ENCODE measurements around the gene GRB2. TPM values are rescaled to one million over a fixed set of nuclear protein-coding genes. Genes with fewer than 3 reads are reported as not detected.

The GRB2 gene
- total RNA-seq, 2 donors from 2014 or later: 88.3 to 95.7 TPM

DNA sequence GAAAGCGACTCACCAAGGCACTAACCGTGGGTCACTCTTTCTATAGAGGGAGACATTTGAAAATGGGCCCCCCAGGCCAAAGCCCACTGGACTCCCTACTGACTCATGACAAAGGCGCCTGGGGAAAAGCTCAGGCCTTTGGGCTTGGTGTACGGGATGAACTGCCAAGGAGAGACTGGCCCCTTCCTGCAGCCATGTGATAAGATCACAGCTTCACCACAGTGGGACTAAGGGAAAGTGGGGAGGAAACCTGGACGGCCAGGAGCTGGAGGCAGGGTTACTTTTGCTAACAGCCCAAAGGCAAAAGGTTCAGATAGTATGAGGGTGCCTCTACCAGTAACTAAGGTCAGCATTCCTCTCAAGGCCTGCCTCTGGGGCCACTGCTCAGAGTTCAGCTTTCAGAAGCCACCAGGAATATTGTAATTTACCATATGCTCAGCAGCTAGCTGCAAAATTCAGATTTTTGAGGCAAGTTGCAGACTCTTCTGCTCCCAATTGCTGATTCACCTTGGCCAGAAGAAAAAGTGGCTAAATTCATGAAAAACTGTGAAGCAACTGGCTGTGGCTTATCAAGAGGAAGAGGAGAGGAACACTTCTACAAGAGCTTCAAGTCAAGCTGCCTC lies 79.1 kb downstream of the GRB2 start:
- no peaks in the 10 kb centered on the region for H3K4me1 ChIP-seq (replicated peaks)
- H3K27ac ChIP-seq: no peak overlapping the region
- no peak for DNase-seq (ENCODE audit: low spot score)
- intact Hi-C loops (cut with DNase I): loop anchor here (10.0 kb wide), 1 partner anchor 188 kb away; the partner anchor contains the start of genes CASKIN2 and TSEN54
- H3K9me3 ChIP-seq: no peaks in the 10 kb centered on the region
- WGBS: 60% methylated on average over 5 of the region's 5 CpGs
- no peaks in the 10 kb centered on the region for H3K36me3 ChIP-seq
- H3K27me3 ChIP-seq (replicated peaks; ENCODE audit: insufficient read depth): no peaks in the 10 kb centered on the region
- TF ChIP-seq POLR2A (IDR thresholded peaks at IDR 0.05): no peak
- no peak for TF ChIP-seq POLR2AphosphoS5 (IDR thresholded peaks at IDR 0.05)
- TF ChIP-seq, protein P1, sequence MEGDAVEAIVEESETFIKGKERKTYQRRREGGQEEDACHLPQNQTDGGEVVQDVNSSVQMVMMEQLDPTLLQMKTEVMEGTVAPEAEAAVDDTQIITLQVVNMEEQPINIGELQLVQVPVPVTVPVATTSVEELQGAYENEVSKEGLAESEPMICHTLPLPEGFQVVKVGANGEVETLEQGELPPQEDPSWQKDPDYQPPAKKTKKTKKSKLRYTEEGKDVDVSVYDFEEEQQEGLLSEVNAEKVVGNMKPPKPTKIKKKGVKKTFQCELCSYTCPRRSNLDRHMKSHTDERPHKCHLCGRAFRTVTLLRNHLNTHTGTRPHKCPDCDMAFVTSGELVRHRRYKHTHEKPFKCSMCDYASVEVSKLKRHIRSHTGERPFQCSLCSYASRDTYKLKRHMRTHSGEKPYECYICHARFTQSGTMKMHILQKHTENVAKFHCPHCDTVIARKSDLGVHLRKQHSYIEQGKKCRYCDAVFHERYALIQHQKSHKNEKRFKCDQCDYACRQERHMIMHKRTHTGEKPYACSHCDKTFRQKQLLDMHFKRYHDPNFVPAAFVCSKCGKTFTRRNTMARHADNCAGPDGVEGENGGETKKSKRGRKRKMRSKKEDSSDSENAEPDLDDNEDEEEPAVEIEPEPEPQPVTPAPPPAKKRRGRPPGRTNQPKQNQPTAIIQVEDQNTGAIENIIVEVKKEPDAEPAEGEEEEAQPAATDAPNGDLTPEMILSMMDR (IDR thresholded peaks at IDR 0.05): no peak
- H3K4me3 ChIP-seq: no peak overlapping the region

DNA sequence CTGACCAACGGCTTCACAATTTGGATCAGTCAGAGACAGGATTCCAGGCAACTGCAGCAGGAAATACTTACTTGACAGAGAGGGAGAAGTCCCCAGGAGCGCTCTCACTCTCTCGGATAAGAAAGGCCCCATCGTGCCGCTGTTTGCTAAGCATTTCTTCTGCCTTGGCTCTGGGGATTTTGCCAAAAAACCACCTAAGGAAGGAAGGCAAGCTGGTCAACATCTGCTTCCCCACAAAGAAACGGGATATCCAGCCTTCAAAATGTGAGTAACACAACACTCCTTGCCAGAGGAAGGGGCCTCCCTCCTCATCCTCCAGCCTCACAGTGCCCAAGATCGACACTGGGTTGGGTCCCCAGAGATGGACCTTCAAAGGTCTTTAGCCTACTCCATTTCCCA lies 79.7 kb downstream of the GRB2 start:
- WGBS: 39% methylated on average over 7 of the region's 7 CpGs
- Histone ChIP-seq H3K36me3 (no peaks in the 10 kb centered on the region), H3K4me3 (no peak overlapping the region), H3K9me3 (no peaks in the 10 kb centered on the region), H3K27ac (no peak overlapping the region), H3K27me3 (replicated peaks; ENCODE audit: insufficient read depth) (no peaks in the 10 kb centered on the region), H3K4me1 (replicated peaks) (no peaks in the 10 kb centered on the region)
- TF ChIP-seq POLR2AphosphoS5 (IDR thresholded peaks at IDR 0.05) (no peak), POLR2A (IDR thresholded peaks at IDR 0.05) (no peak)
- TF ChIP-seq, protein P1 (IDR thresholded peaks at IDR 0.05): no peak
- DNase-seq (ENCODE audit: low spot score): no peak
- intact Hi-C loops (cut with DNase I): loop anchor here (10.0 kb wide), 1 partner anchor 189 kb away; the partner anchor contains the start of genes CASKIN2 and TSEN54

DNA sequence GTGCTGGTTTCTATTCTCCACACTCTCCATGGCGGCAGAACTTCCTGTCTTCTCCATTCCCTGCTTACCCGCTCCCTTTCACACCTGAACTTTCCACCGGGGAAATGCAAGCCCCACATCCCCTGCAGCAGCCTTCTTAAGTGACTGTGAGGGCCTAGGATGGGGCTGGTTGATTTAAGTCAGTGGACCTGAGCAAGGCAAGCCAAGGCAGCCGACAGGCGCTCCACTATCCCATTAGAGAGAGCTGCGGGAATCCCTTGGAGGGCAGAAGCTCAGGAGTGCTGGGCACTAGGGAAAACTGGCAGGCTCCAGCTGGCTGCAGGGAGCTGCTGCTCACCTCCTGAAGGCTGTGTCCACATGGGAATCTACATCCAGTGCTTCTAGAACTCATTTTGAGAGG lies 80.1 kb downstream of the GRB2 start:
- DNase-seq (ENCODE audit: low spot score): no peak
- TF ChIP-seq POLR2AphosphoS5 (IDR thresholded peaks at IDR 0.05) (no peak), POLR2A (IDR thresholded peaks at IDR 0.05) (no peak)
- TF ChIP-seq, protein P1 (IDR thresholded peaks at IDR 0.05): no peak
- H3K36me3 ChIP-seq: peaks cover 0 to 2% of the 10 kb centered on the region in 2 donors
- 82% methylated on average over 6 of the region's 6 CpGs for WGBS
- intact Hi-C loops (cut with DNase I): loop anchor here (10.0 kb wide), 1 partner anchor 189 kb away; the partner anchor contains the start of genes CASKIN2 and TSEN54
- no peaks in the 10 kb centered on the region for H3K27me3 ChIP-seq (replicated peaks; ENCODE audit: insufficient read depth)
- H3K4me1 ChIP-seq (replicated peaks): no peaks in the 10 kb centered on the region
- H3K9me3 ChIP-seq: no peaks in the 10 kb centered on the region
- no peak overlapping the region for H3K4me3 ChIP-seq
- no peak overlapping the region for H3K27ac ChIP-seq

DNA sequence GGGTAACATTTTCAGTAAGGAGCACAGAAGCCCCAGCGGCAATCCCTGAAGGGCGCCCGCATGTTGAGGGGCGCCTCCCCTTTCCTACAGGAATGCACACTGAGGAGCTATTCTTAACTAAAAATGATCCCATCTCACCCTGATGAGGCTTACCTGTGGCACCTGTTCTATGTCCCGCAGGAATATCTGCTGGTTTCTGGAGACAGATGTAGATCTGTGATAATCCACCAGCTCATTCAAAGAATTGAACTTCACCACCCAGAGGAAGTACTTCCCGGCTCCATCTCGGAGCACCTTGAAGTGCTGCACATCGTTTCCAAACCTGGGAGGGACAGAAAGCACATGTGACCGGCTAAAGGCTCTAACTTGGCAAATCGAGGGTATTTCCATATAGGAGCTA lies 84.0 kb downstream of the GRB2 start:
- Histone ChIP-seq H3K9me3 (no peaks in the 10 kb centered on the region), H3K36me3 (peaks cover 0 to 9% of the 10 kb centered on the region in 2 donors), H3K27me3 (replicated peaks; ENCODE audit: insufficient read depth) (no peaks in the 10 kb centered on the region), H3K27ac (no peak overlapping the region), H3K4me1 (replicated peaks) (no peaks in the 10 kb centered on the region), H3K4me3 (no peak overlapping the region)
- intact Hi-C loops (cut with DNase I): loop anchor here (10.0 kb wide), 1 partner anchor 193 kb away; the partner anchor contains the start of genes CASKIN2 and TSEN54
- no peak for DNase-seq (ENCODE audit: low spot score)
- WGBS: 86% methylated on average over 10 of the region's 10 CpGs
- TF ChIP-seq POLR2A (IDR thresholded peaks at IDR 0.05) (no peak), POLR2AphosphoS5 (IDR thresholded peaks at IDR 0.05) (no peak)
- TF ChIP-seq, protein P1 (IDR thresholded peaks at IDR 0.05): no peak

Measured in prostate gland (tissue), 2 donors.